ENCODE measurements around the gene LCN15.
A peak's percentile ranks its signal among the peaks of the same experiment; 100 is the strongest.
"Not testable (repeated sequence)": the region's sequence is repeated elsewhere in the genome, so short reads cannot be mapped to it uniquely, and the experiment has no call there.

Gene LCN15

GRCh38 chr9:136775191-136775590, 10.9 kb upstream of the LCN15 start:
- no peak for DNase-seq (ENCODE audit: low read depth)

- no peak for DNase-seq (ENCODE audit: low read depth)
Observed at GRCh38 chr9:136774416-136775045, 10.2 kb upstream of the LCN15 start.

- peak; percentile 46 for DNase-seq (ENCODE audit: low read depth)
Observed at GRCh38 chr9:136773386-136774044, 9.2 kb upstream of the LCN15 start.

GRCh38 chr9:136771907-136772415, 7.6 kb upstream of the LCN15 start:
- DNase-seq (ENCODE audit: low read depth) = no peak

- DNase-seq (ENCODE audit: low read depth) = peak; percentile 34
Observed at GRCh38 chr9:136769710-136770191, 5.4 kb upstream of the LCN15 start.

- peak; percentile 56 for DNase-seq (ENCODE audit: low read depth)
Observed at GRCh38 chr9:136766410-136767120, 2.2 kb upstream of the LCN15 start.

GRCh38 chr9:136765745-136766409, 1.6 kb upstream of the LCN15 start:
- not testable (repeated sequence) for DNase-seq (ENCODE audit: low read depth)

- DNase-seq (ENCODE audit: low read depth) = no peak
Observed at GRCh38 chr9:136765041-136765440, 723 bp upstream of the LCN15 start.

- no peak for DNase-seq (ENCODE audit: low read depth)
Observed at GRCh38 chr9:136763649-136764035, 676 bp downstream of the LCN15 start.

GRCh38 chr9:136762915-136763648, 1.2 kb downstream of the LCN15 start:
- peak; percentile 53 for DNase-seq (ENCODE audit: low read depth)

GRCh38 chr9:136762221-136762691, 2.1 kb downstream of the LCN15 start:
- DNase-seq (ENCODE audit: low read depth) = no peak

GRCh38 chr9:136761545-136761981, 2.8 kb downstream of the LCN15 start:
- no peak for DNase-seq (ENCODE audit: low read depth)

- DNase-seq (ENCODE audit: low read depth) = peak; percentile 79
Observed at GRCh38 chr9:136760834-136761544, 3.3 kb downstream of the LCN15 start.

GRCh38 chr9:136760424-136760823, 3.9 kb downstream of the LCN15 start:
- DNase-seq (ENCODE audit: low read depth) = no peak

GRCh38 chr9:136759436-136760325, 4.6 kb downstream of the LCN15 start:
- DNase-seq (ENCODE audit: low read depth) = no peak

GRCh38 chr9:136759001-136759400, 5.3 kb downstream of the LCN15 start:
- DNase-seq (ENCODE audit: low read depth) = no peak

- no peak for DNase-seq (ENCODE audit: low read depth)
Observed at GRCh38 chr9:136757751-136758140, 6.6 kb downstream of the LCN15 start.

GRCh38 chr9:136757328-136757727, 7.0 kb downstream of the LCN15 start:
- no peak for DNase-seq (ENCODE audit: low read depth)

- no peak for DNase-seq (ENCODE audit: low read depth)
Observed at GRCh38 chr9:136756836-136757235, 7.5 kb downstream of the LCN15 start.

GRCh38 chr9:136756134-136756438, 8.2 kb downstream of the LCN15 start:
- DNase-seq (ENCODE audit: low read depth) = no peak

All from ELR (cell line).